Adipose tissue (tissue), 3 donors: ENCODE results near the gene ARL2BP. TPM values are rescaled to one million over a fixed set of nuclear protein-coding genes. Genes with fewer than 3 reads are reported as not detected.
"Not testable (repeated sequence)": the region's sequence is repeated elsewhere in the genome, so short reads cannot be mapped to it uniquely, and the experiment has no call there.

Source experiments
- H3K27ac ChIP-seq: one replicate; pipeline ENCODE4 v1.5.1; 2013; ENCODE audit warnings: low read depth, low read length
- WGBS, 3 donors: extraction: QIAGEN DNeasy Blood & Tissue Kit; methylation state at CpG; one replicate each; pipeline ENCODE4 v1.1.7; 2013; 5-methylcytosine and 5-hydroxymethylcytosine counted together
- polyA plus RNA-seq, 3 donors: library from polyadenylated mRNA; stranded (reverse); fragments of 200-250 nt; gene quantifications; one replicate each; pipeline ENCODE4 v1.2.3, GENCODE V29; 2013
- donor health status: healthy with polysubstance abuse.
- donor health status: Bipolar disorder and iron deficiency.
- donor health status: healthy.

ARL2BP gene
- polyA plus RNA-seq, 3 donors: 17.4 to 57.9 (median 35.5) TPM

DNA sequence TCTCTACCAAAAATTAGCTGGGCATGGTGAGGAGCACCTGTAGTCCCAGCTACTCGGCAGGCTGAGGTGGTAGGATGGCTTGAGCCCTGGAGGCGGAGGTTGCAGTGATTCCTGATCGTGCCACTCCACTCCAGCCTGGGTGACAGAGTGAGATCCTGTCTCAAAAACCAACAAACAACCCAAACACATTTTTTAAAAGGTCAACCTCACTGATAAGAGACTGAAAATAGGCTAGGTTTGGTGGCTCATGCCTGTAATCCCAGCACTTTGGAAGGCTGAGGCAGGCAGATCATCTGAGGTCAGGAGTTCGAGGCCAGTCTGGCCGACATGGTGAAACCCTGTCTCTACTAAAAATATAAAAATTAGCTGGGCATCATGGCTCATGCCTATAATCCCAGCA, 30.9 kb downstream of the ARL2BP start:
- WGBS, 3 donors: 76 to 82% (median 79%) methylated on average over 5 of the region's 5 CpGs
- H3K27ac ChIP-seq: not testable (repeated sequence)

DNA sequence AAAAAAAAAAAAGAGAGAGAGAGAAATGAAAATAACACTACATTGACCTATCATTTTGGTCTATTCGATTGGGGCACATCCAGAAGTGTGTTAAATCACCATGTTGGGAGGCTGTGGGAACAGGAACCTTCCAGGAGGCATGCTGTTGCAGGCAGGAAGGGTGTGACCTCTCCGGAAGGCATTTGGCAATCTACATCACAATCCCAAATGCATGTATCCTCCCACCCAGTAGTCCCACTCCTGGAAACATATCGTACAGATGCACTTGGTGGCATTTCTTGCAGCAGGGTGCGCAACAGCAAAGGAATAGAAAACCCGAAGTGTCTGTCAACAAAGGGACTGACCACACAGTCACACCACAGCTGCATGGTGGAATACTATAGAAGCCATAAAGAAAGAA, 31.5 kb downstream of the ARL2BP start:
- WGBS, 3 donors: 26 to 77% (median 31%) methylated on average over 5 of the region's 5 CpGs
- no peak overlapping the region for H3K27ac ChIP-seq

DNA sequence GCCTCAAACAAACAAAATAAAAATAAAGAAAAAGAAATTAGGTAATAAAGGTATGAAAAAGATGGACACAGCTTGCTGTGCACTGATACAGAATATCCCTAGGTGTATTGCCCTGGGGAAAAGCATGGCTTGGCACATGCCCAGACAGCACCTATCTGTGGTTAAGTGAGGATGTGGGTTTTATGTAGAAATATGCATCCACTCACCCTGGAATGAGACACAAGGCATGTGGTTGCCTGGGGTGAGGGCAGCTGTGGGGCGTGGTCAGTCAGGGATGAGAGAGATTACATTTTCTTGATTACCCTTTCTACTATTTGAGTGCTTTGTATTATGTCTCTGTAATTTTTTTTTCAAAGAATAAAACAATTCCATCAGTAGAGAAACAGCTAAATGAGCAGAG, 32.5 kb downstream of the ARL2BP start:
- WGBS, 3 donors: 38 to 65% (median 42%) methylated on average over 1 of the region's 1 CpG
- H3K27ac ChIP-seq: no peak overlapping the region

DNA sequence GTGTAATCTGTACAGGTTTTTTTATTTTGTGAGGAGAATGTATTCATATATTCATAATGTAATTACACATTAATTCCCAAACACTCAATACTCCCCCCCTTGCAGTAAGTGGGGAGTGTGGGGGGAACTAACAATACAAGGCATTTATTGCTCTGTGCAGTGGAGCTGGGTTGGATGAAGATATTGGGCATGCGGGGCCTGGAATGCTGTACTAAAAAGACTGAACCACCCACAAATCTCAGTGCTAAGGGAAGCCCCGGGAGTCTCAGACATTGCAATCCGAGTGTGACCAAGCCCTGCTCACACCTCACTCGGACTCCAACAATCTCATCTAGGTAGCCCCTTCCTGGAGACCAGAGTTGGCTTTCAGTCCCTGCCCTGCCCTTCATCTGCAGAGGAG, 33.4 kb downstream of the ARL2BP start:
- H3K27ac ChIP-seq: no peak overlapping the region
- WGBS, 3 donors: 70 to 76% (median 72%) methylated on average over 4 of the region's 4 CpGs

DNA sequence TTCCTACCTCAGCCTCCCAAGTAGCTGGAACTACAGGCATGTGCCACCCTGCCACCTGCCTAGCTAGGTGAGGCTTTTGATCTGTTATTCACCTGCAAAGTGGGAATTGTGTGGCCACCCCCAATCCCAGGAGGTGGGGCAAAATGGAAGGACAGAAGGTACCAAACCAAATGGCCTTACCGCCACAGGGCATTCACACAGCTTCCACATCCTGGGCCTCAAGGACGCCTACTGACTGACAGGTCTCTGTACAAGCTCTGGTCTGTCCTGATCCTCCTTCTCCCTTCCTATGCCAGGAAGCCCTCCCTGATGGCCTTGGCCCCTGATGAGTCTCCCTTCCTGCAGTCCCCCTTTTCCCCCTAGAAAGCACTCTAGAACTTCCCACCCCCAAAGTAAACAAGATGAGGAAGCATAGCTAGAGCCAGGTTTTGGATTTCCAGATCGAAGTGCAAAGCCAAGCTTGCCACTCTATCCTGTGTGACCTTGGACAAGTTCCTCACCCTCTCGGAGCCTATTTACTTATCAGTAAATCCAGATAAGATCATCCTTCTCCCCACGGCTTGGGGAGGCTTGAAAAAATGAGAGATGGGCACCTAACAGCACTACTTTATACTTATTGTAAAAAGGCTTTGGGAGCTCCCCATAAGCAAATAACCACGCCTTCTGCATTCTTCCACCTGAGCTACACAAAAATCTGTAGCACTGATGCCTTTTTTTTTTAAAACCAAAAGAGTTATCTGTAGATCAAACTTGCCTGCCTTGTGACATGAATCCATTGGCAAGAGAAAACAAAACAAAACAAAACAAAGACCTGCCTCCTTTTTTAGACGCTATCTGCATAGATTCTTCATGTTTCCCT, 35.0 kb downstream of the ARL2BP start:
- no peak overlapping the region for H3K27ac ChIP-seq

DNA sequence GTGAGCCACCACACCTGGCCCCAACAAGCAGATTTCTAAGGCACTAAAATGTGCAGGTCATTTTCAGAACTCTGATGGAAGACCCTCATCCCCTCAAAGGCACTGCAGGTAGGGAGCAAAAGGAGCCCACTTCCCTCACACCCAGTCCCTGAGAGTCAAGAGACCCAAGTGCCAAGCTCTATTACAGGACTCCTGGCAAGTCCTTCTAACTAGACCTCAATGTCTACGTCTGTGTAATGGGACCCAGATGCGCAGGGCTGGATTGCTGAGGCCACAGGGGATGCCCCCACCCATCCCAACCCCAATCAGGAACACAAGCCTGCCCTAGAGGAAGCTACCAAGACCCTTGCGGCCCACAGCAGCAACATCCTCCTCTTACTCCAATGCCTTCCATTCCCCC, 36.7 kb downstream of the ARL2BP start:
- no peak overlapping the region for H3K27ac ChIP-seq
- 90 to 92% (median 91%) methylated on average over 3 of the region's 3 CpGs for WGBS, 3 donors

More for the DNA sequence above, 35.0 kb downstream of the ARL2BP start:
- WGBS, 3 donors: 39 to 67% (median 58%) methylated on average over 7 of the region's 7 CpGs

DNA sequence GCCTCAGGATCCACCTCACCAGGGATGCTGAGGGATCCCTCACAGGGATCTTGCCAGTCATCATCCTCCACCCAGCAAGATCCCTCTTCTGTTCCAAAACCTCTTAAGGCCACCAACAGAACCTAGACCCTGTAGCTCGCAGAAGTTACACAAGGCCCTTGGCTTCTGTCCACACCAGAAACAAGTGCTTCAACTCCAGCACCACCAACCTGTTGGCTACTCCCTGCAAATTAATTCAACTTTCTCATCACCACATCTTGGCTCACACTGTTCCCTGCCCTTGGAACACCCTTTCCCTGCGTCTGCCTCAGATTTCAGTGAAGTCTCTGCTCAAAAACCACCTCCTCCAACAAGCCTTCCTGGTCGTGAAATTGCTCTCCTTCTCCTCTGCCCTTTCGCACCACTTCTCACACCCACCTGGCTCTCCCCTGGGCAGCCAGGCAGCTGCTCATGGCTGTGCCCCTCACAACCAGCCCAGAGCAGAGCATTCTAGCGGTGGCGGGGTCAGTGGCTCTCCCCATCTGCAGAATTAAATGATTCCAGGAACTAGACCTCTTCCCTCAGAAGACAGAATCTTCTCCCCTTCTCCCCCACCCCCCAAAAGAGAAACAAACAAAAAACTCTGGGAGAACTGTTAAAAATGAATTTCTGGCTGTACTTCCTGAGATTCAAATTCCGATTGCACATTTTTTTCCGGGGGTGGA, 37.6 kb downstream of the ARL2BP start:
- WGBS, 3 donors: 53 to 65% (median 64%) methylated on average over 8 of the region's 8 CpGs
- H3K27ac ChIP-seq: no peak overlapping the region

DNA sequence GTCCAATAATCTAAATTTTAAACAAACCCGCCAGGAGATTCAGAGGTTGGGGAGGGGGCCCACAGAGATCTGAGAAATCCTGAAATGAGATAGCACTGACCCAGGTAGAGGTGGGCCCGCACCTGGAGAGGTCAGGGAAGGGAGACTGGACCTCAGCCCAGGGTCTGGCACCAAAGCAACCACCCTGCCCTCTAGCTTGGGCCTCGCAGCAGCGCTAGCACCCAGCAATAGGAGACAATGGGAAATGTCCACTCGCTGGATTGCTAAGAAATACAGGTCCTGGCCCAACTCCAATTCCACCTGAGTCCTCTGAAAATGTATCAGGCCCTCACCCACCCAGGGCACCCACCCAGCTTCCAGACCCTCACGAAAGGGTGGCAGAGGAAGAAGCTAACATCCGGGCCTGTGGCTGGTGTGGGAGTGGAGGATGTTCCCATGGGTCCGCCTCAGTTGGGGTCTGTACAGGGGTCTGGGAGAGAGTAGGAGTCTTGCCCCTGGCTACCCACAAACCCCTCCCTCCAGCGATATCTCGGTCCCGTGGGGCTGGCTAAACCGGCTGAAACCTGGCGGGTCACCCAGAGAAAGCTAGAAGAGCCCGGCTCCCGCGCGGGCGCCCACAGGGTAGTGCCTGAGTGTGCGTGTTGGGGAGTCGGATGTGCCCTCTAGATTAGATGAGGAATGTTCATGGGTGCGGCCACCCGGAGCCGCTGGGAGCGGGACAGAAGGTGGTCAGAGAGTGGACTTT, 38.3 kb downstream of the ARL2BP start:
- H3K27ac ChIP-seq: no peak overlapping the region
- 36 to 63% (median 59%) methylated on average over 24 of the region's 24 CpGs for WGBS, 3 donors

DNA sequence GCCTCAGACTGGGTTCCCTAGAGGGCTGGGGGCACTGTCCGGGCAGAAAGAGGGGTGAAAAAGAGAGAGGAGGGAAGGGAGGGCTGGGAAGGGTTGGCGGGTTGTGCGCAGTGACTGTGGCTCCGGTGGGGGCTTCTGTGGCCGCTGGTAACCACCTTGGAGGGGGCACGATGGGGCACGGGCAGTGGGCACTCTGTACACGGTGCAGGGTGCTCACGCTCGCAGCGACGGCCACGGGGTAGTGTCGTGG, 38.8 kb downstream of the ARL2BP start:
- H3K27ac ChIP-seq: no peak overlapping the region
- 11 to 18% (median 14%) methylated on average over 13 to 14 of the region's 14 CpGs for WGBS, 3 donors

DNA sequence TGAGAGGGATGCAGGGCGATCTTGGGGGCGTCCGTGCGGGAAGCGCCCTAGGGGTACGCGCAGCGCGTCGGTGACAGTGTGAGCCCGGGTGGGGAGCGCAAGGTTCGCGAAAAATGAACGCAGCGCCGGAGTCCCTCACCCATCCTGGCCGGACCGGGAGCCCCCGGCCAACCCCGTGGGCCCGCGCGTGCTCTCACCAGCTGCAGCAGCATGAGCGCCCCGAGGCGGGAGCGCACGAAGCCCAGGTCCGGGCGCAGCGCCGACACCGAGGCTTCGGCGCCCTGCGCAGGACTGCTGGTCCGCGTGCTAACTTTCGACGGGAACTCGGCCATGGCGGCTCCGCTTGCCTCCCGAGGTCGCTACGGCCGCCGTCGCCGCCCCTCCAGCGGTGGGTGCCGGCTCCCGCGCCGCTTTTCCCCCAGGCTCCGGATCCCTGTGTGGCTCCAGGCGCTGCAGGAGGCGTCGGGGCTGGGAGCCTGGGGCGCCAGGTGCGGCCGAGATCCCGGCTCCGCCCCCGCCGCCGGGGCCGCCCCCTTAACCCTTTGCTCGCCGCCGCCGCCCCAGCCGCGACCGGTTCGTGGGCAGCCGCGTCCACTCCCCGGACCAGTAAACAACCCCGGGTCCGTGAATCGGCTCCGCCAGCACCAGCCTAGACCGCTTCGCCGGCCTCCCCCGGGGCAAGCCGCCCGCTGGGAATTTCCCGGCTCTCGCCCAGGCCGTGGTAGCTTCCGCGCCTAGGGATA, 39.3 kb downstream of the ARL2BP start, which contains the start of gene PLLP:
TSS of gene PLLP (minus strand) at position 464 of the 743 bp plus-strand sequence. CDS start at position 332, 132 bp downstream.
- H3K27ac ChIP-seq: no peak within 1 kb of the TSS
- 1 to 2% (median 2%) methylated on average over 82 to 95 of the region's 95 CpGs for WGBS, 3 donors

DNA sequence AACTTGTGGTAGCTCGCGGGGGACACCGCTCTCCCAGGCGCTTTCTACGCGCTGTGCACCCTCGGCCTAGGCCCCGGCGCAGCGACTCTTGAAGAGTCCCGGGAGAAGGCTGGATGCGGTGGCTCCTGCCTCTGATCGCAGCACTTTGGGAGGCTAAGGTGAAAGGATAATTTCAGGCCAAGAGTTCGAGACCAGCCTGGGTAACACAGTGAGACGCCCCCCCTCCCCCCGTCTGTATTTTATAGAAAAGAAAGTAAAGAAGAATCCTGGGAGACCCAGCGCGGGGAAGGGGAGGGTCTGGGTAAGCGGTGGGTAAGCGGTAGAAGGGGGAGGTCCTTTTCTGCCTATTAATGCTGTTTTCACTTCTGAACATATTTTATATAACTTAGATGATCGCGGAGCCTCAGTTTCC, 39.9 kb downstream of the ARL2BP start:
- 14 to 16% (median 15%) methylated on average over 22 of the region's 22 CpGs for WGBS, 3 donors
- no peak overlapping the region for H3K27ac ChIP-seq

DNA sequence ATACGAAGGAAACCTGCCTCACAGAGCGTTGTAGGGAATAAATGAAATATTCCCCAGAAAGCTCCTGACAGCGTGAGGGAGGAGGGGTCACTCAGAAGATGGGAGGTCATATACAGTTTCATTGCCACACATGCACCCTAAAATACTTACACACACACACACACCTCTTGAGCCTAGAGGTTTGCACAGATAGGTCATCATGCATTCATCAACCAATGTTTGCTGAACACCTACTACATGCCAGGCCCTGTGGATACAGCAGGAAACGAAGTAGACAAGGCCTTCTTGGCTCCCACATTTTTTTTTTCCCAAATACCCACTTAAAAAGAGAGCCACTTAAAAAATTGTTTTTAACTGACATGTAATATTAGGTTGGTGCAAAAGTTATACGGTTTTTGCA, 40.3 kb downstream of the ARL2BP start:
- H3K27ac ChIP-seq: no peak overlapping the region
- WGBS, 3 donors: 78 to 83% (median 82%) methylated on average over 5 of the region's 5 CpGs

DNA sequence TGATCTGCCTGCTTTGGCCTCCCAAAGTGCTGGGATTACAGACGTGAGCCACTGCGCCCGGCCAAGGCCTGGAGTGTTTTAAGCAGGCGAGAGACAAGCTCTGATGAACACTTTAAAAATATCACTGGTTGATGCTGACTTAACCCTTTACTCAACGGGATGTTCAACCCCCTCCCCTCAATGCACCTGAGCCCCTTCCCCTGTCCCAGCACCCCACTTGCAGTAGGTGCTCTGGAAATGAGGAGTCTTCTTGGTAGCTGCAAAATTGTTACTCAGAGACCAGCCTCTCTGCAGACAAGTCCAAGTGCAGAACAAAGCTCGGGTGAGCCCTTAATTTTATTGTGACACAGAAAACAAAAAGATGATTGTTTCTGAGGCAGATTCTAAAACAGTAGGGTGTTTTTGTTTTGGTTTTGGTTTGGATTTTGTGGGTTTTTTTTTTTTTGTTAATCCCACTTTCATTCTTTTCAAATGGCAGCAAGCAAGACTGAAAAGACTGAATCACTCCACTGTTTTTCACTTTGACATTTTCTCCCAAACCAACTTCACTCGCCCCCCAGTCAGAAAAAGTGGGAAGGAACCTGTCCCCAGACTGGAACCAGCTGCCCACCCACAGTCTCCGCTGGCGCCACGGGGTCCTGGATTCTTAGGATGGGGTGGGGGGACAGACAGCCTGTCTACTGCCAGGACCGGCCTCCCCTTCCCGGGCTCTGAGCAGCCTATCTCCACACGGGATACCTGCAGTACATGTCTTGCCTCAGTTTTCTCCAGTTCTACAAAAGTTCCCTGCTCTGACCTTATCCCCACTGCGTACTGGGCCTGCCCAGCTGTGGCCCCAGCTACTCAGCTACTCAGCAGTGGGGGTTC, 44.6 kb downstream of the ARL2BP start:
- 73 to 77% (median 77%) methylated on average over 14 of the region's 14 CpGs for WGBS, 3 donors
- H3K27ac ChIP-seq: no peak overlapping the region

DNA sequence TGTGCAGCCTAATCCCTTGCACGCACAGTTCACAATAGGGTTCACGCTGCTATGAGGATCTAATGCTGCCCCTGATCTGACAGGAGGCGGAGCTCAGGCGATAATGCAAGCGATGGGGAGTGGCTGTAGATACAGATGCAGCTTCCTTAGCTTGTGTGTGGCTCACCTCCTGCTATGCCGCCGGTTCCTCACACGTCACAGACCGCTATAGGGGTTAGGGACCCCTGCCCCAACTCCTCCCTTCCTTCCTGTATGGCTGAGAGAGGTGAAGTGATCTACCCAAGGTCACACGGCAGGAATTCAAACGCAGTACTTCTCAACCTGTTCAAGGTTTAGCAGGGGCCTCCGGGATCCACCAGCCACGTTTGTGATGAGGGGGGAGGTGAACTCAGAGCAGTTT, 52.8 kb downstream of the ARL2BP start:
- 45 to 55% (median 52%) methylated on average over 13 of the region's 13 CpGs for WGBS, 3 donors
- no peak overlapping the region for H3K27ac ChIP-seq

DNA sequence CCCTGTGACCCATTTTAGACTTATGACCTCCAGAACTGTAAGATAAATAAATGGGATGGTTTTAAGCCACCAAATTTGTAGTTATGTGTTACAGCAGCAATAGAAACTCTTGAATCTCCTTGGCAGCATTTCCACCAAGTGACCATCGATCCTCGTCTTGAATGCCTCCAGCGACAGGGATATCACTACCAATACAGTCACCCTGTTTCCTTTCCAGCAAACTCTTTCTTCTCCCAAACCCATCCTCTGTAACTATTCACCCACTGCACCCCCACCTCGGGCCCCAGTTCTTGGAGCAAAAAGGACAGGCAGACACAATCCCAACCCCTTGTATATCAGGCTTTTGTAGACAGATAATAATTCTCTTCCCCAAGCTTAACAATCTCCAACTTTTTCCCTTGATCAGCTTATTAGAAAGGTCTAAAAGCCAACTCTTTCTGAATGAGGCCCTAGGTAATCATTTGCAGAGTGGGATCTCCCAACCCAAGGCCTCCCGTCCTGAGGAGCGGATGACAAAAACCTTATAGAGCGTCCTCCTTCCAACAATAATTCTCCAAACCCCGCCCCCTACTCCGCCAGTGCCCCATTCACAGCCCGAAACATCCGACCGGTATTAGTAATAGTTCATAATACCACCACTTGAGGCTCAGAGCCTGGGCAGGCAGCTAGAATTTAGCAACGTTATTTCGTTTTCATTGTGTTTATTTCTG, 54.1 kb downstream of the ARL2BP start:
- 14 to 21% (median 15%) methylated on average over 14 of the region's 14 CpGs for WGBS, 3 donors
- H3K27ac ChIP-seq: no peak overlapping the region

DNA sequence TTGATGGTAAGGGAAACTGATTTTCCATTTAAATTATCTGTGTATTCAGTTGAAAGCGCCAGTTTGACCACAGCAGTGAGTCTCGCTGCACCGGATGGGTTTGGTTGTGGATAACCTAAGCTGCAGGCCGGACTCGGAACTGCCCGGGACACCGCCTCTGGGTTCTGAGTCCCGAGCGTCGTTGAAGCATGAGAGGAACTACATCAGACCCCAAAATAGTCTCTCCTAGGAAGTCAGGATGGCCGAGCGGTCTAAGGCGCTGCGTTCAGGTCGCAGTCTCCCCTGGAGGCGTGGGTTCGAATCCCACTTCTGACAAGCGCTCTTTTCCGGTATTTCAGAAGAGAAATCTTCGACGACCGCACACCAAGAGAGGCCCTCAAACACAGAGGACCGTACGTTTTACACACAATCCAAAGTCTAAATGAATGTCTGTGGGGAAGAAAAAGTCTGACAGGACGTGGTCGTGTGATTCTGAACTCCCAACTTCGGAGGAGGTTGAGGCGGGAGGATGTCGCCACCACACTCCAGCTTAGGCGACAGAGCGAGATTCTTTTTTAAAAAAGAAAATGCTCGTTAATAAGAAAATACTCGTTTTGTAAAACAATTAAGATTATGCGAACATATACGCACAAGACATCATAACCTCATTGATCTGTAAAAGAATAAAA, 54.8 kb downstream of the ARL2BP start:
- peak overlapping the region; percentile 12 for H3K27ac ChIP-seq
- 0% methylated on average over 35 of the region's 35 CpGs for WGBS, 3 donors
